ENCODE results near the gene GSTP1.
"Not testable (repeated sequence)": the region's sequence is repeated elsewhere in the genome, so short reads cannot be mapped to it uniquely, and the experiment has no call there.

GSTP1 gene

DNA sequence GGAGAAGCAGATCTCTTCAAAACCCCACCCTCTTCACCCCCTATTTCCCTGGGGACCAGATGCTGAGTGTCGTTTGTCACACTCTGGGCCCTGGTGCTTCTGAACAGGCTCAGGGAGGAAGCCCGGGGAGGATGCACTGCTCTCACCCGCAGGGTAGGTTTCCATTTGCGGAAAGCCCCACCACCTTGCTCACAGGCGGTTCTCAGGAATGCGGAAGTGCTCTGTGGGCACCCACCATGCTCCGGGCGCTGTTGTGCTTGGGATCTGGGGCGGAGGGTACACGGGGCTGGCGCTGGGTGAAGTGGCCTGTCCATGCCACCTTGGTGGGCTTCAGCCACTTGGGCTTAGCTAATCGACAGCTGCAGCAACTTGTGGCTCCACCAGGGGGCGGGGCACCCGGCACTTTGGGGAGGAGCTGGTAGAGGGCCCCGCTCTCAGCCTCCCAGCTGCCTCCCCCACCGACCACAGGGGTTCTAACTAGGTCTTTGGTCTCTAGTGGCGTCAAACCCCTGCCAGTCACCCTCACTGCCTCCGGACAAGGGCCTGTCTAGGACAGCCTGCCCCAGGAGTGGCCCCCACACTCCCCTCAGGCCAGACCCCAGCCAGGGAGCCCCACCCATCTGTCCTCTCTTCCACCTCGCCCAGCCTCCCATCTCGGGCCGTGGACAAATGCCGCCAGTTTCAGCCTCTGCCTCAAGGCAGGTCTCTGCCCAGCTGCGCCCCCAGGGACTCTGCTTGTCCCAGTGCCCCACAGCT lies 30.5 kb downstream of the GSTP1 start:
- peak in 10 of 51 donors; percentile 18 to 41 (median 34) for DNase-seq

DNA sequence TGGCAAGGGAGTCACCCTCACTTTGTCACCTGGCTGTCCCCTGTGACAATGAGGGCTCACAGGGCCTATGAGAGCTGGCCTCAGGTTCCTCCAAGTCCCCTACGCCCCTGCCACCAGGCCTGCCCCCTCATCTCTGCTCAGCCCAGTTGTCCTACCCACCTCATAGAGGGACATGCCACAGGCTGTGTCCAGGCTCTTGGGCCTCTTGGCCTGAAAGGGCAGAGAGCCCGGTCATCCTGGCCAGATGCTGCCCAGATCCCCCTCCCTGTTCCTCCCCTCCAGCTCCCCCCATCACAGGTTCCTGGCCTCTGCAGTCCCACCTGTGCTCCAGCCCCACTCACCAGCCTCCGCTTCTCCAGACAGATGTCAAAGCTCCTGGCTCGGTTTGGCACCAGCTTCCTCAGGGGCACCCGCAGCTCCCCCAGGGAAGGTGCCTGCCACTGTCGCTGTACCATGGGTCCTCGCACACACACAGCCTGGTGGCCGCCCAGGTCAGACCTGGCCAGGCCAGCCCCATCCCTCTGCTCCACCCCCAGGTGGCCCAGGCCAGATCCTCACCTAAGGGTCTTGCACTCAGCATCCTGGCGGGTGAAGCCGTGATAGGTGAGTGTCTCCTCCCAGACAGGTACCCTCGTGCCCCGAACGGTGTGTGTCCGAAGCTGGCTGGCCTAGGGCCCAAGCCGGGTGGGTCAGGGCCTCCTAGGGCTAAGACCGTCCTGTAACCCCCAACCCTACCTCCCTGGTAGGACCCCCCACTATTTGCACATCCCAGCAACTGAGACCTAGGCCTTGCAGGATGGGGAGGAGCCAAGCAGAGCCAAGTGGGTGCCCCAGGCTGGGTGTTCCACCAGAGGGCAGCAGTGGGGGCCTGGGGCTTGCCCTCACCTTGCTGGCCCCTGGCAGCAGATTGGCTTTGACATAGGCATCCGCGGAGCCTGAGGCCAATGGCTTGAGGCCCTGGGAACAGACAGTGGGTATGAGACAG lies 31.4 kb downstream of the GSTP1 start:
- DNase-seq = no peak

DNA sequence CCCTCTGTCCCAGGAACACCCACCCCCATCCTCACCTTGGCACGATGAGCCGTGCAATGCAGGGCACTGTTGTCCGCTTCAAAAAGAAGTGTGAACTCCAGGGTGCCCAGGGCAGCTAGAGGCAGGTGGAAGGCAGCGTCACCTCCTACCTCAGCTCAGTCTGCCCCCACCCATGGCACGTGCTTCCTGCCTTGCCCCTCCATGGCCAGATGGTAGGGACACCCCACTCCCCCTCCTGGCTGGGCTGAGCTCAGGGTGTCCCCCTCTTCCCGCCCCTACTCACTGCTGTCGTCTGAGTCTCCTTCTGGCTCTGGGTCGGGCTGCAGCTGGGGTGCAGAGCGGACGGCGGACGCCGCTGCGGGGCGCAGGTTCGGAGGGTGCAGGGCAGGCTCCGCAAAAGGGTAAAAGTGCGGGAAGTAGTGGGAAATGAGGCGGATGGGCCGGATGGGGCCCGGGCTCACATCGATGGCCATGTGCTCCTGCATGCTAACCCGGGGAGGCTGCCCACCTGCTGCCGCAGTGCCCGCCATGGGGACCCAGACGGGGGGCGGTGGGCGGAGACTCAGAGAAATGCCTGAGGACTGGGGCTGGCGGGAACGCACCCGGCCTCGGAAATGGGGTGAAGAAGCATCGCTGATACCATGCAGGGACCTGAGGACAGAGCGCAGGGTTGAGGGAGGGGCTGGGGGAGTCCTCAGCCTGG lies 32.3 kb downstream of the GSTP1 start:
- DNase-seq = no peak

DNA sequence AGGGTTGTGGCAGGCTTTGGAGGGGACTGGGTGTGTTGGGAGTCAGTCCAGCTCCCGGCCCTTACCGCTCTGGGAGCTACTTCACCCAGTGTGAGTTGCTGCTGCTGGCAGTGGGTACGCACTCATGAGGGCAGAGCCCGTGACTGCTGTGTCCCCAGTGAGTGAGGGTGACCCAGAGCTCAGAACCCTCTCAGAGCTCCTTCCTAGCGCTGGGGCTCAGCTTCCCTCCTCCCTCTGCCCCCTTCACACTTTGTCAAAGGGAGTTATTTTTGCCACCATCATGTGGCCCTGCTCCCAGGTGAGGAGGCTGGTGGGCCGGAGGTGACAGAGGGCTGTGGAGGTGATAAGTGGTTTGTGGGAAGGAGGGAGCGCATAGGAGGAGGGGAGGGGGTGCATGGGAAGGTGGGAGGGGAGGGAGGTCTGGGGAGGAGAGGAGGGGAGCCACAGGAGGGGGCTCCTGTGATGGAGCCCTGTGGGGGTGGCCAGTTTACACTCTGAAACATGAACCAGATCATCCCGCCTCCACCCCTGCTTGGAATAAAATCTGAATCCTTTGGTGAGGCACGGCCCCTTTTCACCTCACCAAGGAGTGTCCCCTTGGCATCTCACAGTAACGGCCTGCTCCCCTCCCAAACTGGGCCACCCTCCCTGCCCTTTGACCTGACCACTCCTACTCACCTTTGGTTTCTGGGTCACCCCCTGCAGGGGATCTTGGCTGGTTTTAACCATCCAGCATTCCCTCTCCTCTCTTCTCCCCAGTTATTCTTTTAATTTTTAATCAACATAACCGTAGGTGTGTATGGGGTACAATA lies 33.0 kb downstream of the GSTP1 start:
- DNase-seq = no peak

DNA sequence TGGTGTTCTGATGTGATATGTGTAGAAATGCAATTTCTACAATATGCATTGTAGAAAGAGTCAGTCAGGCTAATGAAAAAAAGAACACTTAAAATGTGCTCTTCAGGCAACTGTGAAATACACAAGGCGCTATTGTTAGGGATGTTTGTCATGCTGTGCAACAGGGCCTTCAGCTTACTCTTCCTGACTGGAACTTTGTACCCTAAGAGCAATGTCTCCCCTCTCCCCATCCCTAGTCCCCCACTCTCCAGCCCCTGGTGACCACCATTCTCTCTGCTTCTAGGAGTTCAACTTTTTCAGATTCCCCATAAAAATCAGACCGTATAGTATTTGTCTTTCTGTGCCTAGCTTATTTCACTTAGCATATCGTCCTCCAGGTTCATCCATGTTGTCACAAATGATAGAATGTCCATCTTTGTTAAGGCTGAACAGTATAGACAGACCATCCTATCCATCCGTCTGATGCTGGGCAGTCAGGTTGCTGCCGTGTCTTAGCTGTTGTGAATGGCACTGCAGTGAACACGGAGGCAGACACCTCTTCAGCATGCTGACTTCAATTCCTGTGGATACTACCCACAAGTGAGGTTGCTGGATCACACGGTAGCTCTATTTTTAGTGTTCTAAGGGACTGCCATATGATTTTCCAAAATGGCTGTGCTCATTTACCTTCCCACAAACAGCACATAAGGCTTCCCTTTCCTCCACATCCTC lies 33.8 kb downstream of the GSTP1 start:
- DNase-seq = no peak

DNA sequence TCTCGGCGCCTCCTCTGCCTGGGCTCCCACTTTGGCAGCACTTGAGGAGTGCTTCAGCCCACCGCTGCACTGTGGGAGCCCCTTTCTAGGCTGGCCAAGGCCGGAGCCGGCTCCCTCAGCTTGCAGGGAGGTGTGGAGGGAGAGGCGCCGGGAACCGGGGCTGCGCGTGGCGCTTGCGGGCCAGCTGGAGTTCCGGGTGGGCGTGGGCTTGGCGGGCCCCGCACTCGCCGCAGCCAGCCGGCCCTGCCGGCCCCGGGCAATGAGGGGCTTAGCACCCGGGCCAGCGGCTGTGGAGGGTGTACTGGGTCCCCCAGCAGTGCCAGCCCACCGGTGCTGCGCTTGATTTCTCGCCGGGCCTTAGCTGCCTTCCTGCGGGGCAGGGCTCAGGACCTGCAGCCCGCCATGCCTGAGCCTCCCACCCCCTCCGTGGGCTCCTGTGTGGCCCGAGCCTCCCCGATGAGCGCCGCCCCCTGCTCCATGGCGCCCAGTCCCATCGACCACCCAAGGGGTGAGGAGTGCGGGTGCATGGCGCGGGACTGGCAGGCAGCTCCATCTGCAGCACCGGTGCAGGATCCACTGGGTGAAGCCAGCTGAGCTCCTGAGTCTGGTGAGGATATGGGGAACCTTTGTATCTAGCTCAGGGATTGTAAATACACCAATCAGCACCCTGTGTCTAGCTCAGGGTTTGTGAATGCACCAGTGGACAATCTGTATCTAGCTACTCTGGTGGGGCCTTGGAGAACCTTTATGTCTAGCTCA lies 35.5 kb downstream of the GSTP1 start:
- DNase-seq = not testable (repeated sequence)

DNA sequence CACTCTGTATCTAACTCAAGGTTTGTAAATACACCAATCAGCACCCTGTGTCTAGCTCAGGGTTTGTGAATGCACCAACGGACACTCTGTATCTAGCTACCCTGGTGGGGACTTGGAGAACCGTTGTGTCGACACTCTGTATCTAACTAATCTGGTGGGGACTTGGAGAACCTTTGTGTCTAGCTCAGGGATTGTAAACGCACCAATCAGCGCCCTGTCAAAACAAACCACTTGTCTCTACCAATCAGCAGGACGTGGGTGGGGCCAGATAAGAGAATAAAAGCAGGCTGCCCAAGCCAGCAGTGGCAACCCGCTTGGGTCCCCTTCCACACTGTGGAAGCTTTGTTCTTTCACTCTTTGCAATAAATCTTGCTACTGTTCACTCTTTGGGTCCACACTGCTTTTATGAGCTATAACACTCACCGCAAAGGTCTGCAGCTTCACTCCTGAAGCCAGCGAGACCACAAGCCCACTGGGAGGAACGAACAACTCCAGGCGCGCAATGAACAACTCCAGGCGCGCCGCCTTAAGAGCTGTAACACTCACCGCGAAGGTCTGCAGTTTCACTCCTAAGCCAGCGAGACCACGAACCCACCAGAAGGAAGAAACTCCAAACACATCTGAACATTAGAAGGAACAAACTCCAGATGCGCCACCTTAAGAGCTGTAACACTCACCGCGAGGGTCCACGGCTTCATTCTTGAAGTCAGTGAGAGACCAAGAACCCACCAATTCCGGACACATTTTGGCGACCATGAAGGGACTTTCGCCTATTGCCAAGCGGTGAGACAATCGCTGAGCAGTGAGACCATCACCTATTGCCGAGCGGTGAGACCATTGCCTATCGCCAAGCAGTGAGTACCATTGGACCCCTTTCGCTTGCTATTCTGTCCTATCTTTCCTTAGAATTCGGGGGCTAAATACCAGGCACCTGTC lies 36.3 kb downstream of the GSTP1 start:
- not testable (repeated sequence) for DNase-seq

DNA sequence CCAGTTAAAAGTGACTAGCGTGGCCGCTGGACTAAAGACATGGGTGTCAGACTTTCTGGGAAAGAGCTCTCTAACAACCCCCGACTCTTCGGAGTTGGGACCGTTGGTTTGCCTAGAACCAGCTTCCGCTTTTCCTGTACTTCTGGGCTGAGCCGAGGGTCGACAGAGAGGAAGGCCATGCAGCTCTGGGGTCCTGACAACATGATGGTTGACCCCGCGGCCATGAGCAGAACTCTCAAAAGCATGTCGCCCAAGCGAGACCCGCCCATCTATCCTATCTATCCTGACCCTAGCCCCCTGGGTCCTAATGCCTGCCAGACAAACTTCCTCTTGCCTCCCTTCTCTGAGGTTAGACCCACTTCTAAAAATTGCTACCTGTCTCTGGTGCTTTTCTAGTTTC lies 37.0 kb downstream of the GSTP1 start:
- not testable (repeated sequence) for DNase-seq

DNA sequence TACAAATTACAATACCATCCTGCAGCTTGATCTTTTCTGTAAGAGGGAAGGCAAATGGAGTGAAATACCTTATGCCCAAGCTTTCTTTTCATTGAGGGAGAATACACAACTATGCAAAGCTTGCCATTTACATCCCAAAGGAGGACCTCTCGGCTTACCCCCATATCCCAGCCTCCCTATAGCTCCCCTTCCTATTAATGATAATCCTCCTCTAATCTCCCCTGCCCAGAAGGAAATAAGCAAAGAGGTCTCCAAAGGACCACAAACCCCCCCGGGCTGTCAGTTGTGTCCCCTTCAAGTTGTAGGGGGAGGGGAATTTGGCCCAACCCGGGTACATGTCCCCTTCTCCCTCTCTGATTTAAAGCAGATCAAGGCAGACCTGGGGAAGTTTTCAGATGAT lies 38.3 kb downstream of the GSTP1 start:
- DNase-seq = not testable (repeated sequence)

DNA sequence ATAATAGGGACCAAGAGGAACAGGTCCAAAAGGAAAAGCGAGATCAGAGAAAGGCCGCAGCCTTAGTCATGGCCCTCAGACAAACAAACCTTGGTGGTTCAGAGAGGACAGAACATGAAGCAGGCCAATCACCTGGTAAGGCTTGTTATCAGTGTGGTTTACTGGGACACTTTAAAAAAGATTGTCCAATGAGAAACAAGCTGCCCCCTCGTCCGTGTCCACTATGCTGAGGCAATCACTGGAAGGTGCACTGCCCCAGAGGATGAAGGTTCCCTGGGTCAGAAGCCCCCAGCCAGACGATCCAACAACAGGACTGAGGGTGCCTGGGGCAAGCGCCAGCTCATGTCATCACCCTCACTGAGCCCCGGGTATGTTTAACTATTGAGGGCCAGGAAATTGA lies 39.3 kb downstream of the GSTP1 start:
- DNase-seq = not testable (repeated sequence)

DNA sequence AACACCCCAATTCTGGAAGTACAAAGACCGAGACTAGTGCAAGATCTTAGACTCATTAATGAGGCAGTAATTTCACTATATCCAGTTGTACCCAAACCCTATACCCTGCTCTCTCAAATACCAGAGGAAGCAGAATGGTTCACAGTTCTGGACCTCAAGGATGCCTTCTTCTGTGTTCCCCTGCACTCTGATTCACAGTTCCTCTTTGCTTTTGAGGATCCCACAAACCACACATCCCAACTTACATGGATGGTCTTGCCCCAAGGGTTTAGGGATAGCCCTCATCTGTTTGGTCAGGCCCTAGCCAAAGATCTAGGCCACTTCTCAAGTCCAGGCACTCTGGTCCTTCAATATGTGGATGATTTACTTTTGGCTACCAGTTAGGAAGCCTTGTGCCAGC lies 40.2 kb downstream of the GSTP1 start:
- DNase-seq = not testable (repeated sequence)

DNA sequence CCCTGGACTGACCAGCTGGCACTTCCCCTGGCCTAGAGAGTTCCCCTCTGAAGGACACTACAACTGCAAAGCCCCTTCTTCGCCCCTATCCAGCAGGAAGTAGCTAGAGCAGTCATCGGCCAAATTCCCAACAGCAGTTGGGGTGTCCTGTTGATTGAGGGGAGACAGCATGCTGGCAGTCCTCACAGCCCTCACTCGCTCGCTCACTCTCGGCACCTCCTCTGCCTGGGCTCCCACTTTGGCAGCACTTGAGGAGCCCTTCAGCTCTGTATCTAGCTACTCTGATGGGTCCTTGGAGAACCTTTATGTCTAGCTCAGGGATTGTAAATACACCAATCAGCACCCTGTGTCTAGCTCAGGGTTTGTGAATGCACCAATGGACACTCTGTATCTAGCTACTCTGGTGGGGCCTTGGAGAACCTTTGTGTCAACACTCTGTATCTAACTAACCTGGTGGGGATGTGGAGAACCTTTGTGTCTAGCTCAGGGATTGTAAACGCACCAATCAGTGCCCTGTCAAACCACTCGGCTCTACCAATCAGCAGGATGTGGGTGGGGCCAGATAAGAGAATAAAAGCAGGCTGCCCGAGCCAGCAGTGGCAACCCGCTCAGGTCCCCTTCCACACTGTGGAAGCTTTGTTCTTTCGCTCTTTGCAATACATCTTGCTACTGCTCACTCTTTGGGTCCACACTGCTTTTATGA lies 42.7 kb downstream of the GSTP1 start:
- DNase-seq = not testable (repeated sequence)

DNA sequence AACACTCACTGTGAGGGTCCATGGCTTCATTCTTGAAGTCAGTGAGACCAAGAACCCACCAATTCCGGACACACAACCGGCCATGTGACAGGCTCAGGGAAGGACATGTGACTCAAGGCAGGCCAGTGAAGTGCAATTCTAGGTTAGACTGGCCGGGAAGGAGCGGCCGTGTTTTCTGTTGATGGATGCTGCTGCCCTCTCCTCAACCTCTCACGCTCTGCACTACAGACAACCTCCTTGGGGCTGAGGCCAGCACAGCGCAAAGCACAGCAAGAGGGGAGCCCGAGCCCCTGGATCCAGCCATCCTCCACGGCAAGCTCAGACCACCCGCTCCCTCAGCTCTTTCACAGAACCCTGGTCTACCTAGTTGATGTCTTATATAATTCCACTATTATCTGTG lies 43.4 kb downstream of the GSTP1 start:
- DNase-seq = no peak

DNA sequence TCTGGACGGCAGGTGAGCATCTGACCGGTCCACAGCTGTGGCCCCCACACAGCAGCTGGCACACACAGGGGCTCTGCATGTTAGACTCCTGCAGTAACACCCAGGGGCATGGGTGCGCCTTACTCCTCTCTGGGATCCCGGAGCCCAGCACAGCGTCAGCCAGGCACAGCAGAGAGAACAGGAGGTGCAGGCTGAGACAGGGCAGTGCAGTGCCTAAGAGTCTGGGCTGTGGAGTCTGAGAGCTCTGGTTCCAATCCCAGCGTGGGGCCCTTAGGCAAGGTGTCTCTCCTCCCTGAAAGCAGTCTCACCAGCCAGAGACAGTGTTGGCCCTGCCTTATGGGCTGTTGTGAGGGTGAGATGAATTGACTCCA lies 43.8 kb downstream of the GSTP1 start:
- DNase-seq = no peak

DNA sequence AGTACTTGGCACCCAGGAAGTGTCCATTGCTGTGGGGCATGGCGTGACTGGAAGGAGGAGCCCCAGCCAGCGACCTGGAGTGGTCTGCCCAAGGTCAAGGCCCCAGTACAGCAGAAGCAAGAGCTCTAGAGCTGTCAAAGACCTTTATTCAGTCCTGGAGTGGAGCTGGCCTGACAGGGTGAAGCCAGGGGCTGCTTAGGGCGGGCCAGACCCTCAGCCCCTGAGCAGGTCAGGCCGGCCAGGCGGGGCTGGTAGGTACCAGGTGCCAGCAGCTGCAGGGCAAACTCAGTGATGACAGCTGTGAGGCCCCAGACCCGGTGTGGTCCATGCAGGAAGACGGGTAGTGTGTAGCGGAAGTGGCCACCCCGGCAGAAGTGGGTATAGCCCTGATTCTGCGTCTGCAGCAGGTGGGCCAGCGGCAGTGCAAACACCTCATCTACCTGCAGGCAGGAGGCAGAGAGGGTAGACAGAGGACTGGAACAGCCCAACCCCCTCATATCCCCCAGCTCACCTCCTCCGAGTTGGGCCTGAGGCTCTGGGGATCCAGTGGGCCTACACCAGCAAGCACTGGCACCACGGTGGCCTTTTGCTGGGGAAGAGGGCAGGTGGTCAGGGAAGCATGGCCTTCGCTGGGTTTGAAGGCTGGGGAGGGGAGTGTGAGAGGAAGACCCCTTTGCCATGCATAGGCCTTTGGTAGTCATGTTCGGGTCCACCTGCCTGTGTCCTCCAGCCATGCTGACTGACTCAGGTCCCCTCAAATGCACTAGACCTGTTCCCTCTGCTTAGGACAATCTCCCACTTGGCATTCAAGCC lies 44.4 kb downstream of the GSTP1 start:
- DNase-seq = no peak

DNA sequence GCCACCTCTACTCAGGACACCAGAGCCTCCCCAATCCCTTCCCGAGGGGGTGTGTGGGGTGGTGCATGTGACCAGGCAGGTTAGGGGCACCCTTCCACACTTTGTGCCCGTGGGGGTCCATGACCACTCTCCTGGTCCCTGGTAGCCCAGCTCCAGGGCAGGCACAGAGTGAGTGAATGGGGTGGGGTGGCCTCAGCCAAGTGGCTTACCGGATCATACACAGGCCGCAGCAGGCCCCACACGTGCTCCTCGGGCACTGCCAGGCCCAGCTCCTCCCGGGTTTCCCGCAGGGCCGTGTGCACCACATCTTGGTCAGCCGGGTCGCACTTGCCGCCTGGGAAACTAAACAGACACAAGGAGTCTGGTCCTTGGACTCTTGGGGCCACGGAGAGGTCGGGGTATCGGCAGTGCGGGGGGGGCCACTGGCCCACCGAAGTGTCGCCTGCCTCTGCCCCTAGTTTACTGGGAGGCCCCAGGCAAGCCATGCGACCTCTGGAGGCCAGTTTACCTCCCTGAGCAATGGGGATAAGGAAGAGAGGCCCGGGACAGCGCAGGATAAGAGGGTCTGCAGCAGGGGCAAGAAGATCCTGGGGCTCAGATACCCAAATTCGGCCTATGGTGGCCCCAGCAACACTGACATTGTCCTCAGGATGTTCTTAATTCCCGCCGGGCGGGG lies 45.2 kb downstream of the GSTP1 start:
- DNase-seq = no peak
